HG03378 (cell line): Measurements from ENCODE around the gene RAMP3.
"Not testable (repeated sequence)": the region's sequence is repeated elsewhere in the genome, so short reads cannot be mapped to it uniquely, and the experiment has no call there.

Source experiments
- ATAC-seq: cut with Tn5 transposase; IDR thresholded peaks from one replicate; pipeline ENCODE4 v1.9.1; 2021; ENCODE audit warnings: mild to moderate bottlenecking, moderate library complexity; ENCODE audit not compliant: unreplicated experiment

RAMP3 gene

DNA sequence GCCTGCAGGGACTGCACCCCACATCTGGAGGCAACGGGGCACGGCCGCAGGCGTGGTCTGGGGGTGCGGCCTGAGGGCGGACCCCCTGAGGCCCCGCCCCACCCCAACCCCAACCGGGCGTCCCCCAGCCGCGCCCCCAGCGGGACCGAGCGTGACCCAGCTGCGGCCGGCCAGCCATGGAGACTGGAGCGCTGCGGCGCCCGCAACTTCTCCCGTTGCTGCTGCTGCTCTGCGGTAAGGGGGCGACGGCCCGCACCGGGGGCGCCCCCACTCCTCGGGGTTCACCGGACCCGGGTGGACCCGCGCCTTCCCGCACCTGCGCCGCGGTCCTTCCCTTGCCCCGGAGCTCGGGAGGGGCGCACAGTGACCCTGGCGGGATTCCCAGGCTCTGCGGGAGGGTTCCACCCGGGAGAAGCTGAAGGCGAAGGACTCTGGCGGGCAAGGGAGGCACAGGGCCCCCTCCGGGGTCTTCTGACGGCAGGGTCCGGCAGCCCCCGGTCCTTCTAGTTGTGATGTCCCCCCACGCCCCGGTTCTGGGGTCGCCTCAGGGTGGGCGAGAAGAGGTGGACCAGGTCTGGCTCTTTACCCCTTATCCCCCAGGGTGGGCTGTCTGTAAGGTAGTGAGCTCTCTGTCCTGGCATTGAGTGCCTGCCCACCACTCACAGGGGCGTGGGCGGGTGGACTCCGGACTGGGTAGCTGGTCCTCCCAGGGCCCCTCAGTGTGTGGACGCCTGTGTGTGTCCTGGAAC lies at the start of gene RAMP3:
TSS of gene RAMP3 (plus strand) at position 139 of the 749 bp plus-strand sequence. CDS start at position 177, 38 bp downstream.
- ATAC-seq: no peak

DNA sequence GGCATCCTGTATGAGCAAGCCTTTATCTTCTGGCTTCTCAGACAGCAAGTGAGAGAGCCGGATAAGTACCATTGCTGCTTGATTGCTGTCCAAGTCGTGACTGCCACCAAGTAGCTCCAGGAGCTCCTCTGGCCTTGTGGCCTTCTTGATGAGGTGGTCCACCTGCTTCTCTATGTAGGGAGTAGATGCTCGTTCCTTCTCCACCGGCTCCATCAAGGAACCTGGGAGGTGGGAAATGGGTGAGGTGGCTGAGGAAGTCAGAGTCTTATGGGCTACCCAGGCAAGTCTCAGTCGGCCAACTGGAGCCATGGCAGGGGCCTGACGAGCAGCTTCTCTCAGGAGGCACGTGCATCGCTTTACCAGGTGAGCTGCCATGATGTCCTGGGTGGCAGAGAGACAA lies 48.7 kb upstream of the RAMP3 start:
- no peak for ATAC-seq

- ATAC-seq: peak; percentile 87
These were observed 46.0 kb upstream of the RAMP3 start, which contains the start of gene TBRG4 for GRCh38 chr7:45111298-45112223. Gene TBRG4 (minus strand): TSS chr7:45111697. CDS start chr7:45109237, 2,460 bp downstream.

GRCh38 chr7:45112648-45113047 lies 44.9 kb upstream of the RAMP3 start:
- ATAC-seq: no peak

DNA sequence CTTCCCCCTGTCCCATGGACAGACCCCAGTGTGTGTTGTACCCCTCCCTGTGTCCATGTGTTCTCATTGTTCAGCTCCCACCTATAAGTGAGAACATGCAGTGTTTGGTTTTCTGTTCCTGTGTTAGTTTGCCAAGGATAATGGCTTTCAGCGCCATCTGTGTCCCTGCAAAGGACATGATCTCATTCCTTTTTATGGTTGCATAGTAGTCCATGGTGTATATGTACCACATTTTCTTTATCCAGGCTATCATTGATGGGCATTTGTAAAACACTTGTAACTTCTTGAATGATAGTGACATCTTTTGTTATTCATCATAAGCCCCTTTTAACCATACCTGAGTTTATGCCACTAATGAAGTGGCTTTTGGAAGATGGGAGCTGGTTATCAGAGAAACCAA lies 43.3 kb upstream of the RAMP3 start:
- ATAC-seq: not testable (repeated sequence)

DNA sequence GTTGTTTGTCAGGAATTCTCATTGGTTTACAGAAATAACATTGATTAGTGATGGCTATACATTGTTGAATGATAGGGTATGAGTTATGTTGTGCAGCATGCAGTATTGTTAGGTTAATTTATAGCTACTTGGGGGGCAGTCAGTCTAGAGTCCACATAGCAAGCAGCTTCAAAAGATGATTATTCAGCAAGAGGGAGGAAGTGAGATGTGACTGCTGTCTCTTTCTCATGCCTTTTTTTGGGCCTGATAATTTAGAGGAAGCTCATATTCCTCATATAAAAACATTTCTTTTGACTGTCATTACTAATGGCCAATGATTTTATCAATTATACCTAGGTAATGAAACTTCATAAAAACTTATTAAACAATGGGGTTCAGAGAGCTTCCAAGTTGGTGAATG lies 42.7 kb upstream of the RAMP3 start:
- no peak for ATAC-seq

DNA sequence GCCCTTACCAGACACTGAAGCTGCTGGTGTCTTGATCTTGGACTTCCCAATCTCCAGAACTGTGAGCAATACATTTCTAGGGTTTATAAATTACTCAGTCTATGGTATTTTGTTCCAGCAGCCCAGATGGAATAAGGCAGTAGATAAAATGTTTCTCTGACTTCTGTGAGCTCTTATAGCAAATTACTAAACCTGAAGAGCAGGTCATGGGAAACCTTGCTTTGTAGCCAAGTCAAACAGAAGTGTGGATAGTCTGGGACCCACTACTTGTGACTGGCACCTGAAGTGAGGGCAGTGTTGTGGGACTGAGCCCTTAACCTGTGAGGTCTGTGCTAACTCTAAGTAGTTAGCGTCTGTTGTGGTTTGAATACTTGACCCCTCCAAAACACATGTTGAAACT lies 41.5 kb upstream of the RAMP3 start:
- ATAC-seq: no peak

DNA sequence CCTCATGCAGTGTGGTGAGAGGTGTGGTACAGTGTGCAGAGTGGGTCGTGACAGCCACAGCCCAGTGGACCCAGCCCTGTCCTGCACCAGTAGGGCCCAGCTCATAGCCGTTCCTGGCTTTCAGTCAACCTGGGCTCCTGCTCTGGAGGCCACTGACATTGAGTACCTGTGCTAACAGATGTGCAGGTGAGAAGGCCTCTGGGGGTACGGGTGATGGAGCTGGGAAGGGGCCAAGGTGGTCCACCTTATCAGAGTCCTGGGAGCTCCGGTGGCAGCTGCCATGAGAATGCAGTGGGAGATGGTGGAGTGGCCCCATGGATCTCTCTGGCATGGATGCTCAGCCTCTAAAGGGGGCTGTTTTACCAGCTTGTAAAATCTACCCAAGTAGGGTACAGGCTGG lies 40.0 kb upstream of the RAMP3 start:
- ATAC-seq: no peak

- no peak for ATAC-seq
These were observed 39.3 kb upstream of the RAMP3 start for GRCh38 chr7:45118292-45118691.

GRCh38 chr7:45118889-45119331 lies 38.7 kb upstream of the RAMP3 start:
- ATAC-seq: no peak

DNA sequence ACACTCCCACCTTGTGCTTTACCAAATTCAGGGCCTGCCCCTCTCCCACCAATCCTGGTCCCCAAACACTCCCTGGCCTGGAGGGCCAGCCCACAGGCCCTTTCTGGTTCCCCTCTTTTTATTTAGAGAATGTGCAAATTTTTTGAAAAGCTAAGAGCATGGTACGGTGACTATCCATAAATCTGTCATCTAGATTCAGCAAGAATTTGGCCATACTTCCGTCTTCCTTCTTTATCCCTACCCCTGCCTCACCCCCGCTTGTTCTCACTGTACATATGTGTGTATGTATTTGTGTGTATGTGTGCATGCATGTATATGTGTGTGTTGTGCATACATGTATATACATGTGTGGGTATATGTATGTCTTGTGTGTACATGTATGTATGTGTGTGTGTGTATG lies 38.0 kb upstream of the RAMP3 start:
- ATAC-seq: no peak

- no peak for ATAC-seq
These were observed 34.4 kb upstream of the RAMP3 start for GRCh38 chr7:45122975-45123860.

DNA sequence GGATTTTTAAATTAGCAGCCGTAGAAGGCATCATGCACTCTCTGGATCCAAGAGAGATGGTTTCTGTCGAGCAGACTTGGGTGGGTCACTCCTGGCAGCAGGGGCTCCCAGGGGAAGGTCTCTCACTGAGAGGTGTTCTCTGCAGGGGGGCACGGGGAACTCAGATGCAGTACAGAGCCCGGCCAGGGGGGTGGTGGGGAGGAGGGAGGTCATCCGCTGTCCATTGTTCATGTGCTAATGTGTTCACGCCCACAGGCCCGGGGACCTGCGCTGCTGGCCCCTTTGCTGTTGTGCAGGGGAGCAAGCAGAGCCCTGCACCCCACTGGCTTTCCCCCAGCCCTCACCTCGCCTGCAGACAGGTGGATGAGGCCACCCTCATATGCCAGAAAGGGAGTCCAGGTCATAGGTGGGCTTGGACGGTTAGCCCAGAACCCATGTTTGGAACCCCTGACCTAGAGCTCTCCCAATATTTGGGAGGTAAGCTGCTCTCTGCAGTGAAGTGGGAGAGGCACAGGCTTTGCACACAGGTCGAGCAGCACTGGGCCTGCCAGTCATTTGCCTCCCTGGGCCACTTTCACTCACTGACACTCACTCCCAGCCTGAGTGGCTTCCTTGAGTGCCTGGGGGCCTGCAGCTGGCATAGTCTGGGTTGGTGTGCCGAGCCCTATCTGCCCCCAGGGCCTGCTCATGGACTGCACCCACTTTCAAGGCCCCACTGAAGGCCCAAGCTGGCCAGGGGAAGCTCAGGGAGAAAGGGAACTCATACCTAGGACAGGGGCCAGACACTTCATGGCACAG lies 33.5 kb upstream of the RAMP3 start:
- ATAC-seq: no peak

GRCh38 chr7:45125193-45125904 lies 32.2 kb upstream of the RAMP3 start:
- no peak for ATAC-seq

DNA sequence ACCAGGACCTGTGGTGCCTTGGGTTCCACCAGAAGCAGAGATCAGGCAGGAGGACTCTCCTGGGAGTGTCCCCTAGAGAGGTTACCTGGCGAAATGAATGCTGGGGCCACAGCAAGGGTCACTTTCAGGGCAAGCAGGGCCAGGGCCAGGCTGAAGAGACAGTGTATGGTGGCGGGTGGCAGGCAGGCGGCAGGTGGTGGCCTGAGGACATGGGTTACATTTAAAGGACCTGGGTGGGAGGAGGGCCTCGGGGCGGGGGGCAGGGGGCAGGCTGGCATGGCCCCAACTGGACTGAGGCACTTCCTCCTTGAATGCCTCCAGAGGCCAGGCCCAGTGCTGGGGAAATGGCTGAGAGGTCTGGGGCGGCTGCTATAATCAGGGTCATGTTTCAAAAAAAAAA lies 31.4 kb upstream of the RAMP3 start:
- ATAC-seq: no peak

DNA sequence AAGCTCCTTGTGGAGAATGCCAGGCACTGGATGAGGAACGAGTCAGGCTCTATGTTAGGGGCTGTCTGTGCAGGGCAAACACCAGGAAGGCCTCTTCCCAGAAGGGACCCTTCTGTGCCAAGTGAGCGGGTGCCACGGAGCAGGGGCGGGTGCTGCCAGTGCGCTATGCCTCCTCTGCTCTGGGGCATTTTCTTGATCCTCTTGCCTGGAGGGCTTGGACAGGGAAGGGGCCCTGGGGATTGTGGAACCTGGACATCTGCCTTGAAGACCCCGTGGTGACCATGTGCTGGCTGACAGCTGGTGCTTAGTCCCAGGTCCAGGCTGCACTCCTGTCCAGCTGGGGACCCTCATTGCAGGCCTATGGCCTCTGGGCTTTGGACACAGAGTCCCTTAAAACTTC lies 30.7 kb upstream of the RAMP3 start:
- no peak for ATAC-seq

DNA sequence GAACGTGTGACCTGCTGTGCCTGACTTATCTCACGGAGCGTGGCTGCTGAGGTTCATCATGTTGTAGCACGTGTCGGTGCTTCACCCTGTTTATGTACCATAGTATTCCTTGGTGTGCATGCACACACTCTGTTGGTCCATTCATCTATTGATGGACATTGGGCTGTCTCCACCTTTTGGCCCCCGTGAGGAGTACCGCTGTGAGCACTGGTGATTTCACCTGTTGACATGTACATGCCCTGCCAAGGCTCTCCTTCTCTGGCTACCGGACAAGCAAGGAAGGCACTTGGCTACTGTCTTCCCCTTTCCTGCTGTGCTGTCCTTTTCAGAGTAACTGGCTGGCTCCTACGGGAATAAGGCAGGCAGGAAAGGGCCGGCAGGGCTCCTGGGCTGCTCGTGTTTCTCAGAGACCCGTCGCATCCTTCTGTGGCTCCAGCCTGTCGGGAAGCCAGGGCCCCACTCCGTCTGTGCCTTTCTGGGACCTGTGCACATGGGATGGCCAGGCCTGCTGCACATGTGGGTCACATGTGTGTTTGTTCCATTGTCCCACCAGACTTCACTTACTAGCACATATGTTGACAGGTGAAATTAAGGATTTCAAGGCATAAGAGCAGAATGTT lies 28.3 kb upstream of the RAMP3 start:
- no peak for ATAC-seq

DNA sequence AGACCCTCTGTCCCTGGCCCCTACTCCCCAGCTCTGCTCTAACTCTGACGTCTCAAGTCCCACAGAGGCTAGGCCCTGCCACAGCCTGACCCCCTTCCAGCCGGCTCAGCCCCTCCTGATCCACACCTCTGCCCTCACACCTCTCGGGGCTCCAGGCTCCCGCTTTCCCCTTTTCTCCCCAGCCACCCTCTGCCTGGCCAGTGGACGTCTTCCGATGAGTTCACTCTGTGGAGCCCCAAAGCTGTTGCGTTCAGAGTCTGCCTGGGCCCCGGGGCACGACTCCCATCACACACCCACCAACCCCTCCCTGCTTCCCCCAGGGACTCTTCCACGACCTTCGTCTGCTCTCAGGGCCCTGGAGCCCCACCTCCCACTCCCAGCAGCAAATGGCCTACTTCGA lies 27.7 kb upstream of the RAMP3 start:
- no peak for ATAC-seq

DNA sequence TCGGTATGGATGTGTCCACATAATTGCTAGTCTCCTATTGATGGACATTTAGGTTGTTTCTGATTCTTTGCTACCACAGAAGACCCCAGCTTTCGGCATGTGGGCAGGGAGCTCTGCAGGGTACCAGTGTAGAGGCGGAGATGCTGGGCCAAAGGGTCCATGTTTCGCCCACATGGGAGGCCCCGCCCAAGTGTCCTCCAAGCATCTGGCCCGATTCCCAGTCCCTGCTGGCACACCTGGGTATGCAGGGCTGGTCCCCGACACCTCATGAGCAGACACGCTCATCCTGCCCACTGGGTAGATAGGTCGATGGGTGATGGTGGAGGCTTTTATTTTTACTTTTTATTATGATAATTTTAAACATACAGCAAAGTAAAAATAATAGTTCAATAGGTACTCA lies 26.7 kb upstream of the RAMP3 start:
- ATAC-seq: no peak
